GM19467 (cell line): Measurements from ENCODE around the gene STK17B.
A peak's percentile ranks its signal among the peaks of the same experiment; 100 is the strongest.
"Not testable (repeated sequence)": the region's sequence is repeated elsewhere in the genome, so short reads cannot be mapped to it uniquely, and the experiment has no call there.

Experiments
- ATAC-seq: cut with Tn5 transposase; IDR thresholded peaks from one replicate; pipeline ENCODE4 v1.9.1; 2021; ENCODE audit warnings: mild to moderate bottlenecking, moderate library complexity; ENCODE audit not compliant: unreplicated experiment

STK17B gene

DNA sequence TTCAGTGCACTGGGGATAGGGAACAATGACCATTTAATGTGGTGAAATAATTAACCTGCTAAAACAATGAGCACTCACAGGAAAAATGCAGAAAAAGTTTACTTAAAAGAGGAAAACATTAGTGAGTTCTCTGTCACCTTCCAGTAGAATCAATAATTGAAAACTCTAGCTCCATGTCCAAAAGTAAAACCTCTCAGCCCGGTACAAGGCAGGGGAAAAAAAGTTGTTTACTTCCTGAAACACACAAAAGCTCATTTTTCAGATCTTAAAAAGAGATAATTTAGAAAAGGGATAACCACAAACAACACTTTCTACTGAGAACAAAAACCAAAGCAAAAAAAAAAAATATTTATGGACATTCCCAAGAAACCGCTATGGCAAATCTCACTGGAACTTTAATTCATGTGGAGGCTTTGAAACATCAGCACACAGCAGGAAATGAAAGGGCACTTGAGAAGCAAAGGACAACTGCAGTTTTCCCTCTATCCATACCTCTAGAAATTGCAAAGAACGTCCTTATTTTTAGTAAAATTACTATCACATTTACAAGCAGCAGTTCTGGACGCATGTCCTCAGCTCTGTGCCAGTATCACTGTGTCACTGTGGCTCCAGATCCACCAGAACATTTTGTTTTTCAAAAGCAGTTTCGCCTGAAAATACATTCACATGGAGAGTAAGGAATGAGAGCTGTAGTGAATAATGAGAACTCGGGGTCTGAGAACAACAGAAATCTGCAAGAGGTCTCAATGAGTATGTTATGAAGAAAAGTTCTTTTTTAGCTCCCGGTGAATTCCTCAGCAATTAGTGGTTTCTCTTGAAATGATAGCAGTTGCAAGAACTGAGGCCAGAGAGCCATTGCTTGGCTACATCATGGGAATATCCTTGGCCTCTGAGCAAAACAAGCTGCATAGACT is 58.1 kb downstream of the STK17B start:
- no peak for ATAC-seq

- ATAC-seq: no peak
These were observed 58.9 kb downstream of the STK17B start for GRCh38 chr2:196112418-196113034.

- ATAC-seq: no peak
These were observed 62.8 kb downstream of the STK17B start for GRCh38 chr2:196108604-196109003.

GRCh38 chr2:196105951-196106350 is 65.4 kb downstream of the STK17B start:
- ATAC-seq: no peak

GRCh38 chr2:196104066-196104465 is 67.3 kb downstream of the STK17B start:
- no peak for ATAC-seq

- no peak for ATAC-seq
These were observed 67.8 kb downstream of the STK17B start for GRCh38 chr2:196103626-196104025.

DNA sequence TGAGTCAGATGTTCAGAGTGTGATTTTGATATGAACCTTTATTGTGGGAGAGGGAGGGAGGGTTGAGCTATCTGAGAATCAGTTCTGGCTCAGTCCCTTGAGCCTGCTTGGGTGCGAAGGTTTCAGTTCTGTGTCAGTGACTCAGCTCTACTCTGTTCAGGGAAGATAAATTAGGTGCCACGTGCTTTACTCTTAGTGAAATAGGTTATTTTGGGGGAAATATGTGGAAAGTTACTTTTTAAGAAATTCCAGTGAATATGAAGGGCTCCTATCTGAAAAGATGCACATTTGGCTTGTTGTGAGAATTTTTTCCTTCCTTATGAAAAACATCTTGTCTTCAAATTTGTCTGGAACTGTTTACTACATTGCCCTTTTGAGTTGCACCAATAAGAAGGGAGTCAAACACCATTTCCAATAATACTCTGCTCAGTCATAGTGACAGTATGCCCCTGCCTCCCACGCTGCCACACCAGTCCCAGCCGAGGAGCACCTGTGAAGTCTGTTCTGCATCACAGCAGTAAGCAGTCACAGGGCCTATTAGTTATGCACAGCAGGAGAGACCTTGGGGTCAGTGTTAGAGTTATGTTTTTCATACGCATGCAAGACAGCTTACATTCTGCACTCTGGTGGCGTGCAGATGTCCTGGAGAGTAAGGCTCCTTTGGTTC is 69.9 kb downstream of the STK17B start:
- ATAC-seq: peak; percentile 91

DNA sequence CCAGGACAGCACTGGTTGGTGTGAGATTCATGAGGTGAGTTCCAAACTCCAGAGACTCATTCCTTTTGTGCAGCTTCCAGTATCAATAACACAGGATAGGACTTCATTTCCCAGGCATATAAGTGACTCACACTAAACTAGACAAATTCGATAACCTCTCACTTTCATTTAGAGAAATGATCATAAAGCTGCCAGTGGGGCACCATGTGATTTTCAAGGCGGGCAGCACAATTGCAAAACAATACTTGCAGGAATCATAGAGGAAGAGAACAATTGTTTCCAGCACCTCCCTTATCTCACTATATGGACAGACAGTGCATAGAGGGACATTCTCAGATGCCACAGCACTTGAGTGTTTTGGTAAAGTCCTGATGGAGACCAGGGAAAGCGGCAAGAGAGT is 71.5 kb downstream of the STK17B start:
- no peak for ATAC-seq

DNA sequence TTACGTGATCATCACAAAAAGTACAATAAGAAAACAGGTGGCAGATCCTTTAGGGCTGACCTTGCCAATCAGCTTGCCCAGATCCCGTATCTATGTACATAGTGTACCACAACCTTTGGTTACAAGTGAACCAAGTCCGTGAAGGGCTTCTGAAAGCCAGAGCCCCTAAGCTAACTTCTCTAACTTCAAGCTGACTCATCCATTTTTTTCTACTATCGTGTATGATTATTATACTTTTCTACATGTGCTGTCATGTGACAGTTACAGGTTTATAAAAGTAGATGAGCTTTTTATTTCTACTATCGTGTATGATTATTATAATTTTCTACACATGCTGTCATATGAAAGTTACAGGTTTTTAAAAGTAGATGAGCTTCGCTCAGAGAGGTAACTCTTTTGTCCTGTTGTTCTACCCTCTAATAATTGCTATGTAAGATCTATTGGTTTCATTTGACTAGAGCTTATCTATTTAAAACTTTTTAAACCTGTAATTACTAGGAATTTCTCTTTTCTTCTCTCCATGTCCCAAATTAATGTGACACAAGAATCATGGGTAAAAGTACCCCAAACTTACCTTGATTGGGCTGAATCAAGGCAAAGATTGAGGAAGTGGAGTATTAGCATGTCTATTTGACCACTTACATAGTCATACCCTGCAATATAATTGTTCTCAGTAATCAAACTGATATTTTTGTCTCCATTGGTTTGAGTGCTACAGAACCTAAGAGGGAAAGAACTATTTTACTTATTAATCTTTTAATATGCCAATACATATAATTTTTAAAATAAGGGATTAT is 73.3 kb downstream of the STK17B start:
- no peak for ATAC-seq

- ATAC-seq: no peak
These were observed 74.2 kb downstream of the STK17B start for GRCh38 chr2:196096982-196097745.

DNA sequence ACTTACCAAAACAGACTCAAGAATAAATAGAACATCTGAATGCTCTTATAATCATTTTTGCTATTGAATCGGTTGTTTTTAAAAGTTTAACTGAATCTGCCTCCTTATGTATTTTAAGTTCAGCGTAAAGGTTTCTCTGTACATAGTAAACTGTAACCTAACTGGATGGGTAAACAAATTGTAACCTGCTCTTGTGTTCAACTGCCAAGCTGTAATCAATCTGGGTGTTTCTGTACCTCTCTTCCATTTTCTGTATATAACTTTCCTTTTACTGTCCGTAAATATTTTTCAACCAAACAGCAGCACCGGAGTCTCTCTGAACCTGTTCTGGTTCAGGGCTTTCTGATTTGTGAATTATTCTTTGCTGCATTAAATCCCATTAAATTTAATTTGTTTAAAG is 75.1 kb downstream of the STK17B start:
- no peak for ATAC-seq

GRCh38 chr2:196089448-196089847 is 81.9 kb downstream of the STK17B start:
- ATAC-seq: not testable (repeated sequence)

DNA sequence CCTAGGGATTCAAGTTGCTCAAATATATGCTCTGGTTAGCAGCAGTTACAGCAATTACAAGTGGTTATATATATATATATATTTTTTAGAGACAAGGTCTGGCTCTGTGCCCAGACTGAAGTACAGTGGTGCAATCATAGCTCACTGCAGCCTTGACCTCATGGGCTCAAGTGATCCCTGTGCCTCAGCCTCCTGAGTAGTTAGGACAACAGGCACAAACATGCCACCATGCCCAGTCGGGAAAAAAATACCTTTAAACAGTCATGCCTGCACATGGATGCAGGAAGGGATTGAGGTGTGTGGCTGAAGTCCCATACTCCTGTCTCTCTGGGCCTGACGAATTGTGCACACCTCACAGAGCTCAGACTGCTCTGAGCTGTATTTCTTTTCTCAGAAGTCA is 83.2 kb downstream of the STK17B start:
- no peak for ATAC-seq

GRCh38 chr2:196086517-196087368 is 84.6 kb downstream of the STK17B start:
- peak; percentile 63 for ATAC-seq

DNA sequence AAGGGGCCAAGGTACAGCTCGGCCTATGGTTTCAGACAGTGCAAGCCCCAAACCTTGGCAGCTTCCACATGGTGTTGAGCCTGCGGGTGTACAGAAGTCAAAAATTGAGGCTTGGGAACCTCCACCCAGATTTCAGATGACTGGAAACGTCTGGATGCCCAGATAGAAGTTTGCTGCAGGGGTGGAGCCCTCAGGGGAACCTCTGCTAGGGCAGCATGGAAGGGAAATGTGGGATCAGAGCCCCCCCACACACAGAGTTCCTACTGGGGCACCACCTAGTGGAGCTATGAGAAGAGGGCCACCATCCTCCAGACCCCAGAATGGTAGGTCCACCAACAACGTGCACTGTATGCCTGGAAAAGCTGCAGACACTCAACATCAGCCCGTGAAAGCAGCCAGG is 87.8 kb downstream of the STK17B start:
- no peak for ATAC-seq
